SK-N-MC (cell line): ENCODE data around the gene HIGD2B.
"Not testable (repeated sequence)": the region's sequence is repeated elsewhere in the genome, so short reads cannot be mapped to it uniquely, and the experiment has no call there.

Experiments
- EZH2 ChIP-seq: fragments of 200-600 bp; sonication (generic); IDR thresholded peaks from one replicate; pipeline ENCODE4 v1.6.1; 2017; ENCODE audit warnings: antibody characterized with exemption
- FOXP2 ChIP-seq: optimal IDR thresholded peaks from 2 replicates; pipeline ENCODE3; 2011; ENCODE audit warnings: mild to moderate bottlenecking, moderate library complexity; ENCODE audit not compliant: insufficient read depth; ENCODE audit errors: extremely low read length, control extremely low read depth
- POLR2AphosphoS5 ChIP-seq: IDR thresholded peaks from 2 replicates; pipeline ENCODE4 v1.6.1; 2012; ENCODE audit warnings: mild to moderate bottlenecking, low read depth, low read length, borderline replicate concordance

- not testable (repeated sequence) for TF ChIP-seq EZH2, POLR2AphosphoS5, FOXP2
Observed at GRCh38 chr15:72708551-72709303, 22.7 kb upstream of the HIGD2B start.
